GM19438 (cell line): ENCODE data around the gene SHQ1.
"Not testable (repeated sequence)": the region's sequence is repeated elsewhere in the genome, so short reads cannot be mapped to it uniquely, and the experiment has no call there.

Experiments used
- ATAC-seq: cut with Tn5 transposase; IDR thresholded peaks from one replicate; pipeline ENCODE4 v1.9.1; 2021; ENCODE audit warnings: low read depth; ENCODE audit not compliant: unreplicated experiment

The SHQ1 gene

DNA sequence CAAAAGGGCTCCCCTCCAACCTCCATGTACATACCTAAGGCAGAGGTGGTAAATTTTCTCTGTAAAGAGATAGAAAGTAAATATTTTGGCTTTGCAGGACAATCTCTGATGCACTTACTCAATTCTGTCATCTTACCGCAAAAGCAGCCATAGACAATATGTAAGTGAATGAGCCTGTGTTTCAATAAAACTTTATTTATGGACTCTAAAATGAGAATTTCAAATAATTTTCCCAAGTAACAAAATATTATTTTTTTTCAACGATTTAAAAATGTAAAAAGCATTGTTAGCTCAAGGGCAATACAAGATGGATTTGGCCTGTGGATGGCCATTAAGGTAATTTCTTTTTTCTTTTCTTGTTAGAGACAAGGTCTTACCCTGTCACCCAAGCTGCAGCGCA, 44.7 kb downstream of the SHQ1 start:
- ATAC-seq: no peak

DNA sequence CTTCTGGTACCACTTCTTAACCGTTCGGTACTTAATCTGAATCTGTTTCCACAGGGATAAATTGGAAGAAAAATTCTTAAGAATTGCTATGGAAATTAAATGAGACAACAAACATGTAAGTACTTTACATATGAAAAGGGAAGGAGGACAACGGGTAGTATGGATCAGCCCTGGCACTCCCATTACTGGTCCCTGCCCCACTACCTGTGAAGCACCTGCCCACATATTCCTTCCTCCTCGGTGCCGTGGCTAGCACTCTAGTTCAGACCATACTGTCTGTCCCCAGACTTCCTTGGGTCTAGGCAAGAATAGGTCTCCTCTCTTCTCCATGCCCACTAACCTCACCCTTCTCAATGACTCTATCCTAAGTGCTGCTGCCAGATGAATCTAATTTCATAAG, 46.2 kb downstream of the SHQ1 start:
- ATAC-seq: no peak

DNA sequence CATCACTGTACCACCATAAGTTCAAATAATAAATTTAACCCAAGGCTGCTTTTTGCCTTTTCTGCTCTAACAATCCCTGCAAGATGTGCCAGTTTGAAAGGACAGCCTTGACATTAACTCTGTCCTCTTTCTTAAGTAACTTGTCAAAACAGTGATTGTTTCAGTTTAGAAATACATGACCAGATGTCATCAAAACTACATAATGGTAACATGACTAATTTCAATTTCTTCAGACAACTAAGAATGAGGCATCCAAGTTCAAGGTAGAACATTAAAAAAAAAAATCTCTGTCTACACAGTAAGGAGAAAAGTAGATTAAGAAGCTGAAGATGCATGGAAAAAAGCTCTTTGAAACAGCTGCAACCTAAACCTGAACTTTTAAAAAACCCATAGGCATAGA, 47.4 kb downstream of the SHQ1 start:
- ATAC-seq: no peak

DNA sequence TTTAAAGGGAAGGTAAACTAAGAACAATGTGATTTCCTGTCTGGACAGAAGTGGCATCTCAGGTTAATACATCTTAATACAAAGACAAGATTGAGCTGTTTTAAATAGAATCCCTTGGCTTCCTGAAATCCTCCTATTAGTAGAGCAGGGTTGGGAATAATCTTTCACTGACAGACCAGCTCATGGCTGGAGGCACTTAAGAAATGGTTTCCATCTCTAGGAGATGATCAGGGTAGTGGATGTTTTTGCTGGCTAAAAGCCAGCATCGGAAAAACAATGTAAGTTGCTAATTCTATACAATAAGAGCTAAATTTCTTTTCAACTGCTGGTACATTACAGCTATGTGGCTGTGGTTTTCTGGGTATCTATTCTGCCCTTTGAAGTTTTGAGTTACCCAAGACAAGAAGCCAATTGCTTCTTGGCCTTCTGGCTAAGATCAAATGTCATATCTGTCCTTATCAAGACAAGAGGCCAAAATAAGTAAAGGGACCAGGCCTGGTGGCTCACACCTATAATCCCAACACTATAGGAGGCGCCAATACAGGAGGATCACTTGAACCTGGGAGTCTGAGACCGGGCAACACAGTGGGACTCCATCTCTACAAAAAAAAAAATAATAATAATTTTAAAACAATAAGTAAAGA, 49.6 kb downstream of the SHQ1 start:
- ATAC-seq: no peak

DNA sequence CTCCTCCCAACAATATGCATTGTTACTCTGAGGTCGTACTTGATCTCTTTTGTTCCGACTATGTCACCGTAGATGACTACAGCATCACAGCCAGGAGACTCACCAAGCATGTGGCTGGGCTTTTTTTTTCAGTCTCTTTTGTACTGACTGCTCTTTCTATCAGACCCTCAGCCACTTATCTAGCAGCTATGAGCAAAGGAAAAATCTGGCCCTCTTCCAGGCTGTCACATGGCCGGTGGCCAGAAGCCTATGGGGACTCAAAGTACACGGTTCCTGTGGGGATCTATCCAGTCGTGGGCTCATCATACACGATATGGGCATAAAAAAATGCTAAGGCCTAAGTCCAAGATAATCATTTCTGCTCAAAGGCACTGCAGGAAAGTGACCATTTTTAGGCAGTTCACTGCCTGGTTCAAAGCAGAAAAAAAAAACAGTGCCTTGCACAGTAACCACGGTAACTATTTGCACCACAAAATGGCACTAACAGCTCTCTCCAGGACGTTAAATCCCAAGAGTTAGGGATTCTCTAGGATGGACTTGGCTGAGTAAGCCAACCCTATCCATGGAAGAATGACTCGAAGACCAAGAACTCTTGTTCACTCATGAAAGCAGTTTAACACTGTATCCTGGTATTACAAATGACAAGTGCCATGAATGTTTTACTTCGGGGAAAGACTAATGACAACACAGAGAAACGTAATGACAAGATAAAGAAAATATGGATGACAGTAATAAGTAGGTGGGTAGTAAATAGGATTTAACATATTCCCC, 50.3 kb downstream of the SHQ1 start:
- no peak for ATAC-seq

DNA sequence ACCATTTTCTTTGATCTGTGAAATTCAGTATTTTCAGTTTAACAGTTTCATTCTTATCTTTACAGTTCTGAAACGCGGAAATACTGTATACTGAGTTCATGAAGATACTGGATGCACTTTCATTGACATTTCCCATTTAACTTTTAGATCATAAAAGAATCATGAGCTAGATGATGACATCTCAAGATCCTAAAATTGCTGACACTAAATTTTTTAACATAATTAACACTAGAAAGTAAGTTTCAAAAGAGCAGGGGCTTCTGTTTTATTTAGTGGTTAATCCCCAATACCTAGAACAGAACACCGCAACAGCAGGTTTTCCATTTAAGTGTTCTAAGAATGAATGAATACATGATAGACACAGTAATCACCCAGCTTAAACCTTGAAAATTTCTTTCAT, 54.2 kb downstream of the SHQ1 start:
- no peak for ATAC-seq

DNA sequence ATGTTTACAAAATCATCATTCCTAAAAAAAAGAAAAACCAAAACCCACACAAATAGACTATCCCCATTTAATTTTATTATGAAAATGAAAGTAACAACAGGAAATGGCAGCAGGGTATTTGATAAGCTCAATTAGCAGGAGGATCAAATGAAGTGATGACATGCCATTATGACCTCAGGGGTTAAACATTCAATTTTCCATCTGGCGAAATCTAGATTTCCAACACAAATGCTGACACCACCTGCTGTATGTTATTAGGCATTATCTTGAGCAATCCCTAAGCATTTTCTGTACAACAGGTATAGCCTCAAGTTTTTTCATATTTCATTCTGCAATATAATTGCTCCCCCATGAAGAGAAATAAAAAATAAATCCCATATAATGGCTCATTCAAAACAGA, 57.1 kb downstream of the SHQ1 start:
- no peak for ATAC-seq

DNA sequence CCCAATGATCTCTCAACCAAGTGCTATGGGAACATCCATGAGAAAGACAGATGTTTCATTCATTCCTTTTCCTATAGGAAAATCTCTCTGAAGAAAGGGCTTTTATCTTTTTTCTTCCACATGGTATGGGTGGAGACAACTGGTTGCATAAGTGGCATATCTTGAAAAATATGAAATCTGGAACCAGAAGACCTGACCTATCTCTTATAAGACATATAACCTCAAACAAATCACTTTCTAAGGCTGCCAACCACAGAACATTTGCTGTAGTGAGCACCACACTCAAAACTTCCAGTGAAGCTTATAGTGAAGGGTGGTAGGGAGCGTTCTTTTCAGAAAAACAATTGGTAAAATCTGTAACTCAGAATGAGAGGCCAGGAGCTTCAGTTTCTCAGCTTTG, 58.5 kb downstream of the SHQ1 start:
- ATAC-seq: no peak

DNA sequence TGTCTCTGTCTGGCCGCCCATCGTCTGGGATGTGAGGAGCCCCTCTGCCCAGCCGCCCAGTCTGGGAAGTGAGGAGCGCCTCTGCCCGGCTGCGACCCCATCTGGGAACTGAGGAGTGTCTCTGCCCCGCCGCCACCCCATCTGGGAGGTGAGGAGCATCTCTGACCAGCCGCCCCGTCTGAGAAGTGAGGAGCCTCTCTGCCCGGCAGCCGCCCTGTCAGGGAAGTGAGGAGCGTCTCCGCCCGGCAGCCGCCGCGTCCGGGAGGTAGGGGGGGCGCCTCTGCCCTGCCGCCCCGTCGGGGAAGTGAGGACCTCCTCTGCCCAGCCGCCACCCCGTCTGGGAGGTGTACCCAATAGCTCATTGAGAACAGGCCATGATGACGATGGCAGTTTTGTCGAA, 60.0 kb downstream of the SHQ1 start:
- not testable (repeated sequence) for ATAC-seq

DNA sequence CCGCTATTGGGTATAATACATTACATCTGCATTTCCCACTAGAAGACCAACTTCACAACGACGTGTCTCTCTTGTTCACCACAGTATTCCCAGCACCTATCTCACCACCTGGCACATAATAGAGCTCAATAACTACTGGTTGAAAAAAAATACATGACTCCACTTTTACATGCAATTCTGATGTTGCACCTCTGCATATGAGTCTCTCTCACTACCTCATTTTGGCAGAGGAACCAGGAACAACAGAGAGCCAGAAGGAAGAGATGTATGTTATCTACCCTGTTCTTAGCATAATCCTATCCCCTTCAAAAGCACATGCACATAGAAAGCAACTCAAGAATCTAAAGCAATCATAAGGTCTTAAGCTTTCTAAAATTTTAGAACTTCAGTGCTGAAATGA, 61.6 kb downstream of the SHQ1 start:
- no peak for ATAC-seq

DNA sequence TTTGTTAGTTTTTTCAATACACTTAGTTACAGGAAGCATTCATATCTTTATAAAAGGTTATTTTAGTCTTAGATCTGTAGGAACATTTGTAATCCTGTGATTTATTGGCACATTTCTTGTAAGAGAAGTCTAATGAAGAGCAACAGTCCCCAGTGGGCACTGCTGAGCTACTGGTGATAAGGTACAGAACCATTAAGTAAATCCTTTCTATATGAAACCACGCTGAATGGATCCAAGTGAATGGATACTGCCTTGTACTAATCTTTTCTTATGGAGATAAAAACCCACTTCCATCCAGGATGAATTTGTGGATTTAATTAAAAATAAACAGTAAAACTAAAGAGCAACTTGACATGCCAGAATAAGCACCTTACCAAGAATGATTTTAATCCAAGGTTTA, 64.0 kb downstream of the SHQ1 start:
- no peak for ATAC-seq

DNA sequence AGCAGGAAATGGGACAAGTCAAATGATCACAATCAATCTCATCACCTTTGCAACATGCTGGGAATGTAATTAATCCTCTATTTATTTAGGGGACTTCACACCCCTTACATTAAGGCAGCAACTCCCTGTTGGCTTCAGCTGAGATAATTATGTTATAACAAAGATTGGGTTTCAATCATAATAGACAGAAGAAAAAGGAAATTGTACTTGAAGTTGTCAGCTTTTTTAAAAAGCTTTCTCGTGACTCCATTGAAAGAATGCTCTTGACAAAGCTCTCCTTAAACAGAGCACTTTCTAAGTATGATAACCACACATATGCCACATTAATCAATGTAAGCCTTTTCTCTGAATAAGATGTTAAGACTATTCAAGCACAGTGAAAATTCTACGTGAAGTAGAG, 65.7 kb downstream of the SHQ1 start:
- no peak for ATAC-seq

DNA sequence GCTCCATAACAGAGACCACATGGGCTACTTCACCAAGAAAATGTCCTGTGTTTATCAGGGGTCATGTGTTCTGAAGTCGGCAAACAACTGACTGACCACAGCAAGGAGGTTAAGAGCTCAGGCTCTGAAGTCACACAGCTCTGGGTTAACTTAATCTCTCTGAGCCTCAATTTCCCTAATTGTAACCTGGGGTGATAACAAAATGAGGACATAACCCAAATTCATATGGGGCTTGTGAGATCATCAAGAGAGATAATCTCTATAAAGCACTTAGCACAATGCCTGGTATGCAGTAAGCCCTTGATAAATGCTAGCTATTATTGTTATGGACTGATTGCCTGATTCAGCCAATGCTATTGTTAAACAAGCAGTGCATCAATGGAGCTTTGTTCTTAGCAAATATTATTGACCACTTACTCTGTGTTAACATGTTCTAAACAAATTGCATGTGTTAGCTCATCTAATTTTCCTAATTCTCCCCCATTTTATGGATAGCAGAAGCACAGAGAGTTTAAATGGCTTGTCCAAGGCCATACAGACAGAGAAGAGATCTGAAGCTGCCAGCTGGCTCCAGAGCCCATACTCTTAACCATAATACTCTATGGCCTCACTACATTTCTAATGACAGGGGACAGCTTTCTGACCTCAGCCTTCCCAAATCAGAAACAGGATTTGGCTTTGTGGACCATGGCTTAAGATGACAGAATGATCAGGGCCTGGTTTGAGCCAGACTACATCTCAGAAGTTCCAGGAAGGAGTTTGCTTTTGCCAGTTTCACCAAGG, 78.3 kb downstream of the SHQ1 start:
- ATAC-seq: no peak

DNA sequence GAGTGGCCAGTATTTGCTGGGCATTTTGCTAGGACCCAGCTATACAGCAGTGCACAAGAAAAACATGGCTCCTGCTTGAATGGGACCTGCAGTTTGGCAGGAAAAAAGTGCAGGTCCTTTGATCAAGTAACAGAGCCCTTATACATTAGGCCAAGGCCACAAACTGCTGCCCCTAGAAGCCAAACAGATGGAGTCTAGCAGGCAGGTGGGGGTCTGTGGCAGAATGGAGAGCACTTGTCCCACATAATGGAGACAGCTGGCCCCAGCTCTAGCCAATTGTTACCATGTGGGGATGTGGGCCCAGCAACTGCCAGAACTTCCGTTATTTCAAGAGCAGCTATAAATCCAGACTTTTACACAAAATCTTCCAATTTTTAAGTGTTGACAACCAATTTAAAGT, 79.3 kb downstream of the SHQ1 start:
- ATAC-seq: no peak

DNA sequence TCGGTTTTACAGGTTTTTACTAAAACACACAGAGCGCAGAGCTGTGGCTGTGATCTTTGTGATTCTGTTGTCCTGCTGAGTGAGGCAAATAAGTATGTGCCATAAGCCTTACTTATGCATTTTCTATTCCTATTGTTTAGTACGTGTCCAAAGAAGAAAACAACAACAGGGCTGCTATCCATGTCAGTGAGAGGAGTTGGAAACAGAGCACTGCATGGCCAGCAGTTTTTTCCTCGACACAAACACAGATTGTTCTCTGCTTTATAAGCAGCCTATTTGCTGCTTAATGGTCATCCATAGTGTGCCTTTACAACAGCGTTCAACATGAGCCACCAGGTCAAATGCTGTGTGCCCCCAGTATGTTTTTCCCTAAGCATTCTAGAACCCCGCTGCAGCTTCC, 79.8 kb downstream of the SHQ1 start:
- ATAC-seq: no peak

DNA sequence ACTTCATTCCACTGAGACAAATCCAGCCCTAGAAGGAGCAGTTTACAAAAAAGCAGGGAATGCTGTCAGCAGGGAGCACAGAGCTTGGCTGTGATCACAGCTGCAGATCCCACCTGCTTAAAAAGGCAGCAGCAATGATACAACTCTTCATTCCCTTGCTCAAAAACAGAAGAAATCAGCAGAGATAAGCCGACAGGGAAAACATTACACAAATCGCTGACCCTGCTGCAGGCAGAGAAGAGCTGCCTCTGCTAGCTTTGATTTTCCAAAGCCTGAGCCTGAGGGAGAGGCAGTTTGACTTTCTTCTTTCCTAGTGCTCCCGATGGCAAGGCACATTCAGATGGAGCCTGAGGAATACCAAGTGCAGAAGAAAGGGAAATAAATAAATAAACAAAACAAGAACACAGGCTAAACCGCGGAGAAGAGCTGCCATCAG, 80.2 kb downstream of the SHQ1 start:
- ATAC-seq: no peak

DNA sequence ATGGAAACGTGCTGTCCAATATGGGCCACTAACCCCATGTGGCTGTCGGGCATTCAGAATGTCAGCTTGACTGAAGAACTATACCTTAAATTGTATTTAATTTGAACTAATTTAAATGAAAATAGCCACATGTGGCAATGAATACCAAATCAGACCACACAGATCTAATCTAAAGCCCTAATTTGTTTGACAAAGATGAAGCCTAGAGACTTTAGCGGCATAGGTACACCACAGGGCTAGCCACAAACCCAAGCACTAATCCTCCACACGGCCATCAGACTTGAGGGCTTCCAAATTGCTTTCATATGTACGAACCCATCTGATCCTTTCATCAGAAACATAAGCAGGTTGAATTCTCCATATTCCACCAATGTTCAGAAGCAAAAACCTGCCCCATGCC, 81.4 kb downstream of the SHQ1 start:
- no peak for ATAC-seq

DNA sequence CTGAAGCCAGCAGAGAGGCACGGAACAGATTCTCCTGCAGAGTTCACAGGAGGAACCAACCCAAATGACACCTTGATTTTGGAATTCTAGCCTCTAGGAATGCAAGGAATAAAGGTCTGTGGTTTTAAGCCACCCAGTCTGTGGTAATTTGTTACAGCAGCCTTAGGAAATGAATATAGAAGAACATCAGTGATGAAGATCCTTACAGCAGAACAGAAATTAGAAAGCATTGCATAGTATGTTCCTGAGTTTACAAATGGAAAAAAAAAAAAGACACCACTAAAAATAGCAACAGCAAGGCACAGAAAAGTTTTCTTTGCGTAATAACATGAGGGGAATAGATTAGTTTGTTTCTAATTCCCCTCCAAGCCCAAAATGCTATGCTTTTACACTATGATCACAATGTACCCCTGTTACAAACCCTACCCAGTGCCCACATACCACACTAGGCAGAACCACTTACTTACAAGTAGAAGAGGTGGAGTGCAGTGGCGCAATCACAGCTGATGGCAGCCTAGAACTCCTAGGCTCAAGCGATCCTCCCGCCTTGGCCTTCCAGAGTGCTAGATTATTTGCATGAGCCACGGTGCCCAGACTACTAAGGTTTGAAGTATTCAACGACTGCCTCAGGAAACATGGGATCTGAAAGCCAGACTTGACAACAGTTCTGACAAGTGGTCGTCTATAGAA, 84.3 kb downstream of the SHQ1 start:
- ATAC-seq: no peak

DNA sequence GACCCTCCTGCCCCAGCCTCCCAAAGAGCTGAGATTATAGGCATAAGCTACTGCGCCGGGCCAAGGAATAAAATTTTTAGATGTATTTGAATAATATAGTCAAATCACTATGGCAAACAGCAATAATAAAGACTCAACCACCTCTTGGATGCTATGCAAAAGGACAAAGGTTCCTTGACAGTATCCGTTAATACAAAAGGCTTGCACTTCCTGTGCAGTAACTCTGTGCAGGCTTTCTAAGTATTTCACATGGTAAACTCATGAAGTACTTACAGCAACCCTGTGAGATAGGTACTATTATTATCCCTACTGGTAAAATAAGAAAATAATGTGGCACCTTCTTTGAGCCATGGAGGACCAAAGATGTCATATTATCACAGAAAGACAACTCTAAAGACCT, 86.8 kb downstream of the SHQ1 start:
- no peak for ATAC-seq

DNA sequence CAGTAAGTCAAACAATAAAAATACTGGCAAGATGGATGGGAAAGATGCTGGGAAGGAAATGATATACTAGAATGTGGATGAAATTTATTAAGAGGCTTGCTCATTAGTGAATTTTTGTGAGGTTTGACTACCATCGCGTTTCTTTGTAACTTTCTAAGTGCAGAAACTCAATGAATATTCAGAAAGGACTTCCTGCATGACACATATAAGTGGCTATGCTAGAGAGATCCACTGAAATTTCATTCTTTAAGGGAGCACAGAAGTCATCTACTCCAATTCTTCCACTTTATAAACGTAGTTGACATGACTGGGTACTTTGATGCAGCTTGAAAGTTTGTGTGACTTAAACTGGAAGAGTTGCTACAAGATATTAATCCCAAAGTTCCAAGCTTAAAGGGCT, 88.0 kb downstream of the SHQ1 start:
- ATAC-seq: no peak

DNA sequence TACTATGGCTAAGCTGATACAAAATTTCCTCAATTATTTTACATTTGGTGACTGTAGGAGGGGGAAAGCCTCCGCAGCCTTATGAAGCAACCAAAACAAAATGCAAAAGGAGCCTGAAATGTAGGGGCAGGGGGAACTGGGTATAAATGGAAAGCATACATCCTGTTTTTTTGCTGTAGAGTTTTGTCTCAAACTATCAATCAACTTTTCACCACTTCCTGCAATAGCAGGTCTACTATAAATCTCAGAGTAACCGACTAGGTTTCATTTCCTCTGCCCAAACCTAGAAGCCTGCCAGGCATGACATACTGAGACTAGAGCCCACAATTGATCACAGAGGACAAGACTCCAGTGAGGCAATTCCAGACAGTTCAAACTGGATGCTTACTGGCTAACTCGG, 91.3 kb downstream of the SHQ1 start:
- peak; percentile 99 for ATAC-seq
